ENCODE measurements around the gene GOSR1.

GRCh38 chr17:30543456-30543855 is 66.2 kb downstream of the GOSR1 start:
- TF ChIP-seq POLR2A (IDR thresholded peaks at IDR 0.05): no peak
- TF ChIP-seq CTCF (IDR thresholded peaks at IDR 0.05): no peak

All from right lobe of liver (tissue), 4 donors.